Upper lobe of left lung (tissue), 6 donors: ENCODE measurements around the gene GJC1. TPM values are rescaled to one million over a fixed set of nuclear protein-coding genes. Genes with fewer than 3 reads are reported as not detected.
A peak's percentile ranks its signal among the peaks of the same experiment; 100 is the strongest.
"Not testable (repeated sequence)": the region's sequence is repeated elsewhere in the genome, so short reads cannot be mapped to it uniquely, and the experiment has no call there.

Experiments
- ATAC-seq, 2 donors: fragments of 200-7000 bp; cut with Tn5 transposase; one replicate each; pipeline ENCODE4 v1.9.1; 2022; ENCODE audit warnings: mild to moderate bottlenecking in 2 of 2, moderate library complexity in 2 of 2; ENCODE audit not compliant: low FRiP score in 2 of 2
- DNase-seq, 2 donors: peaks; one replicate each; pipeline ENCODE4 v3.0.0-alpha.2; 2019 to 2020
- H3K27ac ChIP-seq, 4 donors: fragments of 200-600 bp; sonication (generic); one replicate each; pipeline ENCODE4 v1.5.1; 2016 to 2019
- H3K27me3 ChIP-seq, 4 donors: fragments of 200-600 bp; sonication (generic); one replicate each; pipeline ENCODE4 v1.5.1; 2017 to 2019
- H3K36me3 ChIP-seq, 4 donors: fragments of 200-600 bp; sonication (generic); one replicate each; pipeline ENCODE4 v1.5.1; 2016 to 2019
- H3K4me1 ChIP-seq, 4 donors: fragments of 200-600 bp; sonication (generic); one replicate each; pipeline ENCODE4 v1.5.1; 2018 to 2019
- H3K4me3 ChIP-seq, 4 donors: fragments of 200-600 bp; sonication (generic); one replicate each; pipeline ENCODE4 v1.5.1; 2017 to 2019; ENCODE audit warnings: mild to moderate bottlenecking in 2 of 4, moderate library complexity in 1 of 4
- H3K9me3 ChIP-seq, 4 donors: fragments of 200-600 bp; sonication (generic); one replicate each; pipeline ENCODE4 v1.5.1; 2018 to 2019
- CTCF ChIP-seq, 6 experiments: fragments of 450-650 bp in 4 of 6; fragments of 200-600 bp in 2 of 6; sonication (generic) in 2 of 6; IDR thresholded peaks; one replicate each; pipeline ENCODE4 v1.5.1; 2016 to 2019; ENCODE audit warnings: antibody characterized with exemption in 6 of 6
- EP300 ChIP-seq, 4 donors: sonication (generic); formaldehyde crosslinking; IDR thresholded peaks; one replicate each; pipeline ENCODE4 v1.5.1; 2017; ENCODE audit warnings: antibody characterized with exemption in 4 of 4, control low read depth in 2 of 4
- POLR2A ChIP-seq, 4 donors: fragments of 450-650 bp; IDR thresholded peaks; one replicate each; pipeline ENCODE4 v1.5.1; 2016 to 2017; ENCODE audit warnings: antibody characterized with exemption in 4 of 4, mild to moderate bottlenecking in 2 of 4
- POLR2AphosphoS5 ChIP-seq, 2 donors: sonication (generic); formaldehyde crosslinking; IDR thresholded peaks; one replicate each; pipeline ENCODE4 v1.5.1; 2017; ENCODE audit warnings: antibody characterized with exemption in 2 of 2
- WGBS, 2 donors: methylation state at CpG; one replicate each; pipeline ENCODE4 v1.1.5; 2017 to 2018; 5-methylcytosine and 5-hydroxymethylcytosine counted together
- total RNA-seq, 6 donors: library from RNA; depleted of rRNA in 4 of 6; stranded (reverse); fragments of >200 nt in 4 of 6; gene quantifications; one replicate each; pipeline versions ENCODE4 v1.1.0 to v1.2.1, GENCODE V29; 2016 to 2021
- donor health status: DM: no; HTN: no; CAD: no; lungs with moderate emphysema.
- donor health status: DM: no; HTN: yes; CAD: no; lungs with severe emphysema.

The GJC1 gene
- total RNA-seq, 6 donors from 2014 or later = 4.2 to 14.8 (median 8.6) TPM

DNA sequence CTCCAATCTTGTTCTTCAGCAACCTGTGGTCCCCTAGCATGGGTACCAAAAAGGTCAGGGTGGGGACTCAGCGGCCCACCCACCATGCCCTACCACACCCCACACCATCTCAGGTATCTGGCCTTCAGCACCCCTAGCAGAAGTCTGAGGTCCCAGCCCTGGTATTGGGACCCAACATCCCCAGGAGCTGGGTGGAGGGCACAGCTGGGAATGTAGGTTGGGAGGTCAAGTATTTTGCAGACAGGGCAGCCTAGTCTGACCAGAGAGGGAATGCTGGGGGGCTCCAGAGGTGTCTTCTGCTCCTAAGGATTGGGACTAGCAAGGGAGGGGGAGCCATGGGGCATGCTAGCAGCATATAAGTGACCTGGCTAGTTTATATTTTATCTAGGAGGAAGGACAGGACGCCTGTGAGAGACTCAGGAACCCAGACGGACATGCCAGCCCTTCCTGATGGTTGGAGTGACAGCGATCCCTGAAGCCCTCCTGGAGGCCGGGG lies 72.1 kb downstream of the GJC1 start:
- H3K4me3 ChIP-seq = no peak overlapping the region
- DNase-seq (no peak), ATAC-seq (no peak)
- H3K36me3 ChIP-seq = no peaks in the 10 kb centered on the region
- H3K9me3 ChIP-seq = no peaks in the 10 kb centered on the region
- peaks cover 0 to 25% (median 17%) of the 10 kb centered on the region in 4 donors for H3K27me3 ChIP-seq
- TF ChIP-seq POLR2A (IDR thresholded peaks at IDR 0.05) (no peak), EP300 (IDR thresholded peaks at IDR 0.05) (no peak), POLR2AphosphoS5 (IDR thresholded peaks at IDR 0.05) (no peak), CTCF (IDR thresholded peaks at IDR 0.05) (no peak)
- WGBS, 2 donors = 0 to 35% methylated on average over 2 to 5 of the region's 5 CpGs
- no peak overlapping the region for H3K27ac ChIP-seq
- H3K4me1 ChIP-seq = peaks cover 6 to 18% (median 12%) of the 10 kb centered on the region in 4 donors

DNA sequence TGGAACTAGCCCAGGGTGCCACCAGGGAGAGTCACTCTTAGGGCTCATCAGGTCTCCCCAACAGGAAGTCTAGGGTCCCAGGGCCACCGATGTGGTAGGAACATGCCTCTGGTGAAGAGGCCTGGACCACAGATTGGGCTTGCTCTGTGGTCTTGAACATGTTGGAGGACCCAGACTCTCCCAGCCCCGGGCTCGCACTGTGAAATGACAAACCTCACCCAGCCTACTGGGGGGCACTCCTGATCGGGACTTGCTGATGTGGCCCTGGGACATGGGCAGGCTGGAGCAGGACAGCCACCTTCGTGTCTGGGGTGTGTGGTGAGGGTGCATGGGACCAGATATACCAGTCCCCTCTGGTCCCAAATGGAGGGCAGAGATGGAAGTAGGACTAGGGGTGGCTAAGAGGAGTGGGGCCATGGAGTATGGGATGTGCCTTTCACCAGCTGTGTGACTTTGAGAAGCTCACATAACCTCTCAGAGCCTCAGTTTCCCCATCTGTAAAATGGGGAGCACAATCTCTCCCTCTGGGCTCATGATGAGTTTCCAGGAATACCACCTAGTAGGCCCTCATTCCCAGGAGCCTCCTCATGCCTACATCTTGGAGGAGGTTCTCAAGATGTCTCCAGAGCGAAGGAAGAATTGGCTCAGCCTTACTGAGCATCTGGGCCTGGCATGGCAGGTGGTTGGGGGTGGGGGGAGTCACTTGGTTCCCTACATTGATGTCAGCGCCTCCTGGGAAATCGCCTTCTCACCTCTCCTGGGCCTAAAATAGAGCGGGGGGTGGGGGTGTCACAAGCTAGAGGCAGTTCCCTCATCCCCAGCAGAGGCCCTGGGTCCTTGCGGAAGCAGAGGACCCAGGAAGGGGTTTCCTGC lies 72.8 kb downstream of the GJC1 start:
- no peaks in the 10 kb centered on the region for H3K36me3 ChIP-seq
- 74 to 85% methylated on average over 3 to 10 of the region's 10 CpGs for WGBS, 2 donors
- H3K4me1 ChIP-seq = peaks cover 6 to 18% (median 12%) of the 10 kb centered on the region in 4 donors
- H3K27ac ChIP-seq = no peak overlapping the region
- no peak for DNase-seq
- no peaks in the 10 kb centered on the region for H3K9me3 ChIP-seq
- H3K4me3 ChIP-seq = no peak overlapping the region
- TF ChIP-seq POLR2AphosphoS5 (IDR thresholded peaks at IDR 0.05) (no peak), CTCF (IDR thresholded peaks at IDR 0.05) (no peak), EP300 (IDR thresholded peaks at IDR 0.05) (no peak), POLR2A (IDR thresholded peaks at IDR 0.05) (no peak)
- ATAC-seq = no peak
- H3K27me3 ChIP-seq = peaks cover 0 to 25% (median 17%) of the 10 kb centered on the region in 4 donors

GRCh38 chr17:44755180-44755579 lies 74.9 kb downstream of the GJC1 start:
- H3K9me3 ChIP-seq, DNase-seq, H3K4me3 ChIP-seq, ATAC-seq, H3K27ac ChIP-seq: not testable (repeated sequence)
- Histone ChIP-seq H3K36me3 (peaks cover 0 to 16% (median 0%) of the 10 kb centered on the region in 4 donors), H3K27me3 (peaks cover 0 to 24% (median 16%) of the 10 kb centered on the region in 4 donors), H3K4me1 (peaks cover 6 to 18% (median 12%) of the 10 kb centered on the region in 4 donors)
- 82 to 98% methylated on average over 5 of the region's 5 CpGs for WGBS, 2 donors

GRCh38 chr17:44754276-44754675 lies 75.8 kb downstream of the GJC1 start:
- ATAC-seq (no peak), DNase-seq (no peak)
- Histone ChIP-seq H3K27ac (no peak overlapping the region), H3K9me3 (no peaks in the 10 kb centered on the region), H3K27me3 (peaks cover 0 to 15% (median 7%) of the 10 kb centered on the region in 4 donors), H3K4me3 (no peak overlapping the region), H3K4me1 (peaks cover 3 to 12% (median 9%) of the 10 kb centered on the region in 4 donors), H3K36me3 (peaks cover 0 to 22% (median 0%) of the 10 kb centered on the region in 4 donors)
- TF ChIP-seq POLR2AphosphoS5 (IDR thresholded peaks at IDR 0.05) (no peak), POLR2A (IDR thresholded peaks at IDR 0.05) (no peak), EP300 (IDR thresholded peaks at IDR 0.05) (no peak), CTCF (IDR thresholded peaks at IDR 0.05) (no peak)
- 81 to 83% methylated on average over 7 of the region's 7 CpGs for WGBS, 2 donors

DNA sequence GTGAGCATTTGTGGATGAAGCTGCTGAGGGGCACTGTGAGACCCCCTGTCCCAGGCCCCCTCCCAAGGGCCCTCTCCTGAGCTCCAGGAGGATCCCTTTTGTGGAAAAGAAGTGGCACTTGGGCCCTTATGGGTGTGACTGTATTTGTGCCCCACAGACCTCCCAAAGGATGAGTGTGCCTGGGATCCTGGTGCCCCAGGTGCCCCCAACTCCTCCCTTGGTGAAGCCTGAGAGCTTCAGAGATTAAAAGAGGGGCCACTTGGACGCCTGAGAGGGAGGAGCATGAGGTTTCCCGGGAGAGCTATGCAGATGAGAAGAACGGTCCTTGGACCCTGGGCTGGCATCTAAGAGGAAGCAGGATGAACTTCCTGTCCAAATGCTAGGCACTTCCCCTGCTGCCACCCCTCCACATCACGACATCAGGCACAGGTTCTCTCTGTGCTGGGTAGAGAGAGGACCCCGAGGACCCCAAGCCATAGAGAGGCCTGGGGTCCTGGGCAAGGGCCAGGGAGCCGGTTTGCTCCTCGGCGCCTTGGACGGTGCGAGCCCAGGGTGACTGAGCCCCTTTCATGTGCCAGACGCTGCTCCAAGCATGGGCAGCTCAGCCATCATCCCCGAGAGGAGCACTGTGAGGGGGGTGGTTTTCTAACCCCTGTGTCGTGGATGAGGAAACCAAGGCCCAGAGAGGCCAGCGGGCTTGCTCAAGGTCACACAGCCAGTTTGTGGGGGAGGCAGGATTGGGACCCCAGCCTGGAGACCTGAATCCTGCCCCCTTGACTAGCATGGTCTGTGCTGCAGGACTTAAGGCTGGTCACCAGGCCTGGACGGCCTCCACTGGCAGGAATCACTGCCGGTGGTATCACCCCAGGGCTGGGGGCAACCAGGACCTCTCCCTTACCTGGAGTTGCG lies 76.9 kb downstream of the GJC1 start:
- ATAC-seq = no peak
- Histone ChIP-seq H3K4me1 (peaks cover 0 to under 1% (median under 1%) of the 10 kb centered on the region in 4 donors), H3K27ac (no peak overlapping the region), H3K9me3 (no peaks in the 10 kb centered on the region), H3K36me3 (peaks cover 0 to 33% (median 1%) of the 10 kb centered on the region in 4 donors), H3K27me3 (peaks cover 0 to 4% (median 1%) of the 10 kb centered on the region in 4 donors), H3K4me3 (no peak overlapping the region)
- TF ChIP-seq CTCF (IDR thresholded peaks at IDR 0.05) (no peak), POLR2AphosphoS5 (IDR thresholded peaks at IDR 0.05) (no peak), EP300 (IDR thresholded peaks at IDR 0.05) (no peak), POLR2A (IDR thresholded peaks at IDR 0.05) (no peak)
- WGBS, 2 donors = 76 to 91% methylated on average over 7 to 14 of the region's 17 CpGs
- peak in 1 of 2 donors; percentile 56 for DNase-seq
